ENCODE measurements around the gene DZIP3.
"Not testable (repeated sequence)": the region's sequence is repeated elsewhere in the genome, so short reads cannot be mapped to it uniquely, and the experiment has no call there.

The DZIP3 gene

DNA sequence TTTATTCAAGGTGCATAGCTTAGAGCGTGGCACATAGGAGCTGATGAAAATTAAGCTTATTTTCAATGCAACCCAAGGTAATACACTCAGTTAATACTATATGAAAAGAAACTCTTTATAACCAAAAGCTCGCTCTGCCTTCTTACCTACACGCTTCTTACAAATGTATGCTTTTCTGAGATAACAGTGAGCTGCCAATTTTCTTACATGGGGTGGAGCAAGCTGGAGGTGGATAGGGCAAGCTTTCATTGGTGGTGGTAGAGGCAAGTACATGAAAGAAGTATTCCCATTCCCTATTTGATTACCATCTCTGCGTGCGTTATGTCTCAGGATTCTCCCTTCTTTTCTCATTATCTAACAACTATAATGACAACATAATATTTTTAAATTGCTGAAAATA lies 8.9 kb downstream of the DZIP3 start:
- Histone ChIP-seq H3K4me1 (ENCODE audit: control insufficient read depth in 2 of 2, insufficient read depth in 2 of 2, low read length in 2 of 2) (peaks cover 2 to 3% of the 10 kb centered on the region in 2 donors), H3K36me3 (ENCODE audit: control insufficient read depth in 2 of 2, insufficient read depth in 2 of 2, low read length in 2 of 2) (no peaks in the 10 kb centered on the region), H3K9me3 (ENCODE audit: control insufficient read depth in 2 of 2, low read length in 2 of 2) (no peaks in the 10 kb centered on the region), H3K27ac (ENCODE audit: low read depth in 2 of 2, low read length in 2 of 2) (no peak overlapping the region), H3K27me3 (ENCODE audit: control insufficient read depth in 2 of 2, insufficient read depth in 2 of 2, low read length in 2 of 2) (no peaks in the 10 kb centered on the region), H3K9ac (ENCODE audit: low read depth in 1 of 2, low read length in 2 of 2) (no peak overlapping the region), H3K4me3 (ENCODE audit: low read length in 2 of 2) (no peak overlapping the region)

DNA sequence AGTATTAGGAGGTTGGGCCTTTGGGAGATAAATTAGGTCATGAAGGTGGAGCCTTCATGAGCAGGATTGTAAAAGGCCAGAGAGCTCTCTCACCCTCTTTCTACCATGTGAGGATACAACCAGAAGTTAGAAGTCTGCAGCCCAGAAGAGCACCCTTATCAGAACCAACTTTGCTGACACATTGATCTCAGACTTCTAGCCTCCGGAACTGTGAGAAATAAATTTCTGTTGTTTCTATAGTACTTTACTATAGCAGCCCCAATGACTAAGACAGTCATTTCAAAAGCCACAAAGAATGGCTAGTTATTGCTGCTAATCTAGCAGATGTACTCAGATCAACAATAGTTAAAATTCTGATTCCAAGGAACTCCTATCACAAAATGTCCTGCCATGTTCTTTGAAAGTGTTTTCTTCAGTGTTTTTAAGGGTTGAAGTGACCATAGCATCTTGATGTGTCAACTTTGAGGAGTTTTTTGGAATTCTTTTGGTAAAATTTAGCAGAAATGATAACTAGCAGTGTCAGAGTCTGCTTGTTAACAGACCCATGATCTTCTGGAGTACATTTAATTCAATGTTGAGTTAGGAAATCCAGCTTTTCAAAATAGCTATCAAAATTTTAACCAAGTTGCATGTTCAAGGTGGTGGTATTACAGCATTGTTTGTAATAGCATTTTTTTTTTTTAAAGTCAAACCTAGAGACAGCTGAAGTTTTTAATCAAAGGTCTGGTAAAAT lies 10.3 kb downstream of the DZIP3 start:
- no peak overlapping the region for H3K4me3 ChIP-seq (ENCODE audit: low read length in 2 of 2)
- no peak overlapping the region for H3K27ac ChIP-seq (ENCODE audit: low read depth in 2 of 2, low read length in 2 of 2)
- H3K36me3 ChIP-seq (ENCODE audit: control insufficient read depth in 2 of 2, insufficient read depth in 2 of 2, low read length in 2 of 2) = no peaks in the 10 kb centered on the region
- no peak overlapping the region for H3K9ac ChIP-seq (ENCODE audit: low read depth in 1 of 2, low read length in 2 of 2)
- no peaks in the 10 kb centered on the region for H3K9me3 ChIP-seq (ENCODE audit: control insufficient read depth in 2 of 2, low read length in 2 of 2)
- no peaks in the 10 kb centered on the region for H3K27me3 ChIP-seq (ENCODE audit: control insufficient read depth in 2 of 2, insufficient read depth in 2 of 2, low read length in 2 of 2)
- H3K4me1 ChIP-seq (ENCODE audit: control insufficient read depth in 2 of 2, insufficient read depth in 2 of 2, low read length in 2 of 2) = peaks cover 2 to 3% of the 10 kb centered on the region in 2 donors

DNA sequence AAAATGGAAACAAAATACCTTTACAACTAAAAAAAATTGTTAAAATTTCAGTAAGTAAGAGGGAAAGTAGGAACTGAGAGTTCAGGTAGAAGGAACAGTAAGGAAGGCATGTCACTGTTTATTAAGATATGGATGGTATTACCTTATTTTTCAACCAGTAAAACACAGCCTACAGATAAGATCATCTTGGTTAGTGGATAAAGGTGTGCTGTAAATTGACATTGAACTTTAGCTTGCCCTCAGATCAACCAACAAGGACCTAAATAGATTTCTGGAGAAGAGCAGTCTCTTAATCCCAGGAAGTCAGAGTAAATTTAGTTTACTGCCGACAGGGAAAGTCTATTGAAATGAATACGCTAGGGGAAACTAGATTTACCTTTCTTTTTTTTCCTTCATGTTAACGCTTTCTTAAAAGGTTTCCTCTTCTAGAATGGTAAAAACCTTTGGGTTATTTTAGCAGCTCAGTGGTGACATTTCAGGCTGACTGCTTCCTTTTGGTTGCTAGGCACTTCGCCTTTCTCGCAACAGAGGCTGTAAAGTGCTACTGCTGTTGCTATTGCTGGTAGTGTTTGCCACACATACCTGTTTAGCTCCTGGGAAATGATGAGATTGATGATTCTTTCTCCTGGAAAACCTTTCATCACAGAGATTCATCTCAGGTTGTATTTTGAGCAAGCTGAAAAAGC lies 12.9 kb downstream of the DZIP3 start:
- Histone ChIP-seq H3K27ac (ENCODE audit: low read depth in 2 of 2, low read length in 2 of 2) (no peak overlapping the region), H3K4me3 (ENCODE audit: low read length in 2 of 2) (peak overlapping the region in 1 of 2 donors; percentile 0), H3K4me1 (ENCODE audit: control insufficient read depth in 2 of 2, insufficient read depth in 2 of 2, low read length in 2 of 2) (peaks cover 0 to 3% of the 10 kb centered on the region in 2 donors), H3K36me3 (ENCODE audit: control insufficient read depth in 2 of 2, insufficient read depth in 2 of 2, low read length in 2 of 2) (no peaks in the 10 kb centered on the region), H3K9me3 (ENCODE audit: control insufficient read depth in 2 of 2, low read length in 2 of 2) (no peaks in the 10 kb centered on the region), H3K9ac (ENCODE audit: low read depth in 1 of 2, low read length in 2 of 2) (peak overlapping the region in 1 of 2 donors; percentile 28), H3K27me3 (ENCODE audit: control insufficient read depth in 2 of 2, insufficient read depth in 2 of 2, low read length in 2 of 2) (no peaks in the 10 kb centered on the region)

DNA sequence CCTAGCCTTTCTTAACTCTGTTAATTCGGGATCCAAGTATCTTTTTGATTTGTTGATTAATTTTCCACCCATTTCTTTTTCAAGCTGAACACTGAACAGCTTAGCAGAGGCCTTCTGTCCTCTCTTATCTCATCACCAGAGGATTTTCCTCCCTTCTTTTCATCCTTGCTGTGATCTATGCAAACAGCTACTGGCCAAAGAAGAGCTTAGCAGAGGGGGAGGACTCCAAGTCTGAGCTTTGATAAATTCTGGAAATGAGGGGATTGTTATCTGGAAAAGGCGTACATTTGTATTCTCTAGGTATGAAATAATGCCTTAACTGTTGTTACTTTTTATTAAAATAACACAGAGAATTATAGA lies 13.4 kb downstream of the DZIP3 start:
- Histone ChIP-seq H3K27me3 (ENCODE audit: control insufficient read depth in 2 of 2, insufficient read depth in 2 of 2, low read length in 2 of 2) (no peaks in the 10 kb centered on the region), H3K36me3 (ENCODE audit: control insufficient read depth in 2 of 2, insufficient read depth in 2 of 2, low read length in 2 of 2) (no peaks in the 10 kb centered on the region), H3K4me1 (ENCODE audit: control insufficient read depth in 2 of 2, insufficient read depth in 2 of 2, low read length in 2 of 2) (peaks cover 0 to 3% of the 10 kb centered on the region in 2 donors), H3K27ac (ENCODE audit: low read depth in 2 of 2, low read length in 2 of 2) (no peak overlapping the region), H3K9me3 (ENCODE audit: control insufficient read depth in 2 of 2, low read length in 2 of 2) (no peaks in the 10 kb centered on the region), H3K9ac (ENCODE audit: low read depth in 1 of 2, low read length in 2 of 2) (no peak overlapping the region), H3K4me3 (ENCODE audit: low read length in 2 of 2) (peak overlapping the region in 1 of 2 donors; percentile 0)

DNA sequence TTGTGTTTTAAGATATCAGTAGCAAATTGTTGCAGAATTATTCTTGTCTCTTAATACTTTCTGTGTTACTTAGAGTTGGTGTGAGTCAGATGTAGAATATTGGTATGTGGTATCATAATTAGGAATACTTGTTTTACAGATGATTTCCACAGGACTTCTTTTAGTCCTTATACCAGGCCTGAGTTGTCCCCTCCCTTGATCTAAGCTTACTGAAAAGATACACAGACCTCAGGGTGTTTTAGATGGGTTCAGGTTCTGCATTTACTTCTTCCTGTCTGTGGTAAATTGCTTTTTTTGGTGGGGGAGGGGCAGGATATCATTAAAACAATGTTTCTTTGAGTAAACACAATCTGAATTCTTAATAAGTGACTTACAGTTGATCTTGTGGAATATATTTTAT lies 14.2 kb downstream of the DZIP3 start:
- H3K36me3 ChIP-seq (ENCODE audit: control insufficient read depth in 2 of 2, insufficient read depth in 2 of 2, low read length in 2 of 2) = no peaks in the 10 kb centered on the region
- H3K9ac ChIP-seq (ENCODE audit: low read depth in 1 of 2, low read length in 2 of 2) = no peak overlapping the region

DNA sequence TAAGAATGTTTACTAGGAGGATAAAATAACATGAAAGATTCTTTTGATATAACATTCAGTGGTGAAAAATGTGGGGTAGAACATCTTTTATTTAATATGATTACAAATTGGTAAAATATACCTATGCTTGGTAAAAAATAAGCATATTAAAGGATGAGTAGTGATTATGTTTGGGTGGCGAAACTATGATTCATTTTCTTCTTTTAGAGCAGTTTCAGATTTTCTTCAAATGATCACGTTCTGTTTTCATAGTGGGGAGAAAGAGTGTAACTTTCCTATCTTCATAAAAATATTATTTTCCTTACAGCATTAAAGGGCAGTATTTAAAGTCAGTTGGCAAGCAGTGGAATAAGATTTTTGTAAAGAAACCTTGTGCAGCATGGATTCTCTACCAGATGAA lies 15.5 kb downstream of the DZIP3 start:
- H3K4me1 ChIP-seq (ENCODE audit: control insufficient read depth in 2 of 2, insufficient read depth in 2 of 2, low read length in 2 of 2) = peaks cover 0 to 3% of the 10 kb centered on the region in 2 donors
- H3K36me3 ChIP-seq (ENCODE audit: control insufficient read depth in 2 of 2, insufficient read depth in 2 of 2, low read length in 2 of 2) = no peaks in the 10 kb centered on the region
- no peak overlapping the region for H3K4me3 ChIP-seq (ENCODE audit: low read length in 2 of 2)
- no peaks in the 10 kb centered on the region for H3K9me3 ChIP-seq (ENCODE audit: control insufficient read depth in 2 of 2, low read length in 2 of 2)
- no peak overlapping the region for H3K9ac ChIP-seq (ENCODE audit: low read depth in 1 of 2, low read length in 2 of 2)
- H3K27ac ChIP-seq (ENCODE audit: low read depth in 2 of 2, low read length in 2 of 2) = no peak overlapping the region
- H3K27me3 ChIP-seq (ENCODE audit: control insufficient read depth in 2 of 2, insufficient read depth in 2 of 2, low read length in 2 of 2) = no peaks in the 10 kb centered on the region

More for the DNA sequence above, 14.2 kb downstream of the DZIP3 start:
- no peak overlapping the region for H3K27ac ChIP-seq (ENCODE audit: low read depth in 2 of 2, low read length in 2 of 2)
- H3K4me1 ChIP-seq (ENCODE audit: control insufficient read depth in 2 of 2, insufficient read depth in 2 of 2, low read length in 2 of 2) = peaks cover 0 to 3% of the 10 kb centered on the region in 2 donors
- H3K4me3 ChIP-seq (ENCODE audit: low read length in 2 of 2) = no peak overlapping the region
- no peaks in the 10 kb centered on the region for H3K27me3 ChIP-seq (ENCODE audit: control insufficient read depth in 2 of 2, insufficient read depth in 2 of 2, low read length in 2 of 2)
- no peaks in the 10 kb centered on the region for H3K9me3 ChIP-seq (ENCODE audit: control insufficient read depth in 2 of 2, low read length in 2 of 2)

DNA sequence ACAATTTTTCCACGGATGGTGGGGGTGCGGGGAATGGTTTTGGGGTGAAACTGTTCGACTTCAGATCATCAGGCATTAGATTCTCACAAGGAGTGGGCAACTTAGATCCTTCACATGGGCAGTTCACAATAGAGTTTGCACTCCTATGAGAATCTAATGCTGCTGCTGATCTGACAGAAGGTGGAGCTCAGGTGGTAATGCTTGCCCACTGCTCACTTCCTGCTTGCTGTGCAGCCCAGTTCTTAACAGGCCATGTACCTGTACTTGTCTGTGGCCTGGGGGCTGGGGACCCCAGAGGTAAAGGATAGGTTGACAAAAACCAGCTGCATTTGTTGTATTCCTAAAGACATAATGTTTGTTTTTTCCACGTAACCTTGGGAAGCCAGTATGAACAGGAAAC lies 16.0 kb downstream of the DZIP3 start:
- Histone ChIP-seq H3K36me3 (ENCODE audit: control insufficient read depth in 2 of 2, insufficient read depth in 2 of 2, low read length in 2 of 2) (no peaks in the 10 kb centered on the region), H3K27me3 (ENCODE audit: control insufficient read depth in 2 of 2, insufficient read depth in 2 of 2, low read length in 2 of 2) (no peaks in the 10 kb centered on the region)

DNA sequence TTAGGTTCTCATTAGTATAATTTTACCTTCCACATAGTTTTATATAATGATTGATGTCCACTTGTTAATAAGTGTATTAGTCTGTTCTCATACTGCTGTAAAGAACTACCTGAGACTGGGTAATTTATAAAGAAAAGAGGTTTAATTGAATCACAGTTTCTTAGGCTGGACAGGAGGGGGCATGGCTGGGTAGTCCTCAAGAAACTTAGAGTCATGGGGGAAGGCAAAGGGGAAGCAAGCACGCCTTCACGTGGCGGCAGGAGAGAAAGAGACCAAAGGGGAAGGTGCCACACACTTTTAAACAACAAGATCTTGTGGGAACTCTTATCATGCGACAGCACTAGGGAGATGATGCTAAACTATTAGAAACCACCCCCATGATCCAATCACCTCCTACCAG lies 19.2 kb downstream of the DZIP3 start:
- H3K27ac ChIP-seq (ENCODE audit: low read depth in 2 of 2, low read length in 2 of 2) = no peak overlapping the region
- no peak overlapping the region for H3K9ac ChIP-seq (ENCODE audit: low read depth in 1 of 2, low read length in 2 of 2)
- H3K9me3 ChIP-seq (ENCODE audit: control insufficient read depth in 2 of 2, low read length in 2 of 2) = no peaks in the 10 kb centered on the region
- H3K4me1 ChIP-seq (ENCODE audit: control insufficient read depth in 2 of 2, insufficient read depth in 2 of 2, low read length in 2 of 2) = no peaks in the 10 kb centered on the region
- H3K36me3 ChIP-seq (ENCODE audit: control insufficient read depth in 2 of 2, insufficient read depth in 2 of 2, low read length in 2 of 2) = no peaks in the 10 kb centered on the region
- no peaks in the 10 kb centered on the region for H3K27me3 ChIP-seq (ENCODE audit: control insufficient read depth in 2 of 2, insufficient read depth in 2 of 2, low read length in 2 of 2)
- H3K4me3 ChIP-seq (ENCODE audit: low read length in 2 of 2) = no peak overlapping the region

More for the DNA sequence above, 16.0 kb downstream of the DZIP3 start:
- no peak overlapping the region for H3K4me3 ChIP-seq (ENCODE audit: low read length in 2 of 2)
- no peaks in the 10 kb centered on the region for H3K9me3 ChIP-seq (ENCODE audit: control insufficient read depth in 2 of 2, low read length in 2 of 2)
- peaks cover 0 to 3% of the 10 kb centered on the region in 2 donors for H3K4me1 ChIP-seq (ENCODE audit: control insufficient read depth in 2 of 2, insufficient read depth in 2 of 2, low read length in 2 of 2)
- no peak overlapping the region for H3K9ac ChIP-seq (ENCODE audit: low read depth in 1 of 2, low read length in 2 of 2)
- no peak overlapping the region for H3K27ac ChIP-seq (ENCODE audit: low read depth in 2 of 2, low read length in 2 of 2)

DNA sequence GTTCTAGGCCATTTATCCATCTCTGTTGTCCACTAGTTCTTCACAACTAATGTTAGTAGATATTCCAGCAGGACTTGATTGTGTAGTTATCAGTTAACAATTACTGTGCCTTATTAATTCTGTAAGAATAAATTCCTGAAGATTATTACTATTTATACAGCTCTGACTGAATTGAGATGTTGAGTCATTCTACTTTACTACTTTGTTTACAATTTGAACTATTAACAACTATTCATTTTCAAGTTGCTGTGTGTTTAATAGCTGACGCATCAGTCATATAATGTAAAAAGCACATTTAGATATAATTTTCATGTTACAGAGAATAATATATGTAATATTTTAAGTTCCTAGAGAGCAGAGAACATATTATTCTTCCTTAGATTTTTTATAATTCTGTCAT lies 21.1 kb downstream of the DZIP3 start:
- Histone ChIP-seq H3K36me3 (ENCODE audit: control insufficient read depth in 2 of 2, insufficient read depth in 2 of 2, low read length in 2 of 2) (no peaks in the 10 kb centered on the region), H3K4me3 (ENCODE audit: low read length in 2 of 2) (no peak overlapping the region), H3K4me1 (ENCODE audit: control insufficient read depth in 2 of 2, insufficient read depth in 2 of 2, low read length in 2 of 2) (no peaks in the 10 kb centered on the region), H3K9ac (ENCODE audit: low read depth in 1 of 2, low read length in 2 of 2) (no peak overlapping the region), H3K27me3 (ENCODE audit: control insufficient read depth in 2 of 2, insufficient read depth in 2 of 2, low read length in 2 of 2) (no peaks in the 10 kb centered on the region), H3K9me3 (ENCODE audit: control insufficient read depth in 2 of 2, low read length in 2 of 2) (no peaks in the 10 kb centered on the region), H3K27ac (ENCODE audit: low read depth in 2 of 2, low read length in 2 of 2) (no peak overlapping the region)

DNA sequence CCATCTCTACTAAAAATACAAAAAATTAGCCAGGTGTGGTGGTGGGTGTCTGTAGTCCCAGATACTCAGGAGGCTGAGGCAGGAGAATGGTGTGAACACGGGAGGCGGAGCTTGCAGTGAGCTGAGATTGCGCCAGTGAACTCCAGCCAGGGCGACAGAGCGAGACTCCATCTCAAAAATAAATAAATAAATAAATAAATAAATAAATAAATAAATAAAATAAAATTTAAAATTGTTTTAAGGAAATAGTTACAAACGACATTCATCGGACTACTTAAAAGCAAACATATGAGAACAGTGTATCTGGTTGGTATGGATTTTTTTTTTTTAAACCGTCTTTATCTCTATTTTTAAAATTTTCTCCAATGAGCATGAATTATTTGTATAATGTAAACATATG lies 26.6 kb downstream of the DZIP3 start:
- H3K4me1 ChIP-seq (ENCODE audit: control insufficient read depth in 2 of 2, insufficient read depth in 2 of 2, low read length in 2 of 2); H3K27ac ChIP-seq (ENCODE audit: low read depth in 2 of 2, low read length in 2 of 2); H3K36me3 ChIP-seq (ENCODE audit: control insufficient read depth in 2 of 2, insufficient read depth in 2 of 2, low read length in 2 of 2); H3K9me3 ChIP-seq (ENCODE audit: control insufficient read depth in 2 of 2, low read length in 2 of 2); H3K27me3 ChIP-seq (ENCODE audit: control insufficient read depth in 2 of 2, insufficient read depth in 2 of 2, low read length in 2 of 2); H3K4me3 ChIP-seq (ENCODE audit: low read length in 2 of 2); H3K9ac ChIP-seq (ENCODE audit: low read depth in 1 of 2, low read length in 2 of 2): not testable (repeated sequence)

Data from mucosa of rectum (tissue), 2 donors.